G401.6 (cell line): ENCODE measurements around the gene SND1.
"Not testable (repeated sequence)": the region's sequence is repeated elsewhere in the genome, so short reads cannot be mapped to it uniquely, and the experiment has no call there.

Source experiments
- FAIRE-seq: peaks from 2 replicates; lab custom pipeline; 2012; peaks lifted over from hg19 to GRCh38; lab: Jason Lieb, UNC

The SND1 gene

DNA sequence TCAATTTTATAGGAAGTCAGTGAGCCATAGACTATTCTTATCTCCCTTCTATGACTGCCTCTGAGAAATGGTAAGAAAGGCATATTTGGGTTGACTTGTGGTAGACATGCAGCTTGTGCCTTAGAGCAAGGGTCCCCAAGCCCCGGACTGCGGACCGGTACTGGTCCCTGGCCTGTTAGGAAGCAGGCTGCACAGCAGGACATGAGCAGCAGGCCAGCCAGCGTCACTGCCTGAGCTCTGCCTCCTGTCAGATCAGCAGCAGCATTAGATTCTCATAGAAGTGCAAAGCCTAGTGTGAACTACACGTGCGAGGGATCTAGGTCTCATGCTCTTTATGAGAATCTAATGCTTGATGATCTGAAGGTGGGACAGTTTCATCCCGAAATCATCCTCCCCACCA is 180.6 kb downstream of the SND1 start:
- FAIRE-seq: no peak

DNA sequence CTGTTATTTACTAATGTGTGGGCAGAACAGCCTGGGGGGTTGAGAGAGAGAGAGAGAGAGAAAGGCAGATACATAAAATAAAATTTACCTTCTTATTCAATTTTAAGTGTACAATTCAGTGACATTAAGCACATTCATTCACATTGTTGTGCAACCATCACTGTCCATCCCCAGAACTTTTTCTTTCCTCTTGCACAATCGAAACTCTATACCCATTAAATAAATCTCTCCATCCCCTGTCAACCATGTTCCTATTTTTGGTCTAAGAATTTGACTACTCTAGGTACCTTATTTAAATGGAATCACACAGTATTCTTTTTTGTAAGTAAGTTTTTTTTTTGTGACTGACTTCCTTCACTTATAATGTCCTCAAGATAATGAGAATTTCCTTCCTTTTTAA is 181.6 kb downstream of the SND1 start:
- FAIRE-seq: no peak

- FAIRE-seq: no peak
Measured at GRCh38 chr7:127835679-127836078, 183.7 kb downstream of the SND1 start.

- FAIRE-seq: not testable (repeated sequence)
Measured at GRCh38 chr7:127837816-127838410, 185.9 kb downstream of the SND1 start.

DNA sequence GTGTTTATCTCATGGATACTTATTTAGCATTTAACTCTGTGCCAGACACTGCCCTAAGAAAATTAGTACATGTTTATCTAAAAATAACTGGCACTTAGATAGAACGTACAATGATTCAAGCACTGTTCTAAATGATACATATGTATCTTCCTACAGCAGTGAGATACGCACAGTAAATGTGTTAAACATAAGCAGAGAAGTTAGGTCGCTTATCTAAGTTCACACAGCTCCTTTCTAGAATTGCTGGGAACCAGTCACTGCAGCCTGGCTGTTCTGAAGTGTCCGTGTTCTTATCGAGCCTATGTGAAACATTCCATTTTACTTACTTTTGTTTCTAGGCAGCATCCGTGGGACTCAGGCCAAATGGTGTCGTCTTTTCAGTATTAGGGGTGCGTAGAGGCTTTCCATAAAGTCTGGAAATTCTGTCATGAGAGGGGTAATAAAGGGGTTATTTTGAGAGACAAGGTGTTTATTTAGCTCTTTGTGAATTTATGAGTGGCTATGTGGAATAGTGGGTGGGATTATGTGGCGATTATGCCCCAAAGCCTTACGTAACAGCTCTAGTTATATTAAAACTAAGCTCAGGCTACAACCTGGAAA is 186.9 kb downstream of the SND1 start:
- no peak for FAIRE-seq

- no peak for FAIRE-seq
Measured at GRCh38 chr7:127840226-127840951, 188.4 kb downstream of the SND1 start.

GRCh38 chr7:127844165-127844564 is 192.2 kb downstream of the SND1 start:
- no peak for FAIRE-seq

- no peak for FAIRE-seq
Measured at GRCh38 chr7:127844707-127845331, 192.8 kb downstream of the SND1 start.

GRCh38 chr7:127845522-127846214 is 193.7 kb downstream of the SND1 start:
- no peak for FAIRE-seq

DNA sequence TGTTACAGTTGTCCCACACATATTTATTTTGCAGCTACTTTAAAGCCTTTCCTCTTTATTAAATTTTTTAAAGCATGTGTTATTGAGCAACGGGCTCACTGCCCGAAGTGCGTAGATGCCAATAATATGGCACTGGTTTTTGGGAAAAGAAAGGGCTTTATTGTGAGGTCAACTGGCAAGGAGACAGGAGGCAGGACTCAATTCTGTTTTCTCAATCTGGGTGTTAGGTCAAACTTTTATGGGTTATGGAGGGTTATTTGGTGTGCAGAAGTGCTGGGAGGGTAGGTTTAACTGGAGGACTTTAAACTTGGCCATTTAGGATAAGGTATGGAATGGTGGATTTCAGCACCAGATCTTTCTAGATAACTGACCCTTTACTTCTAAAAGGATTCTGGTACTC is 195.6 kb downstream of the SND1 start:
- no peak for FAIRE-seq

GRCh38 chr7:127848241-127848640 is 196.2 kb downstream of the SND1 start:
- no peak for FAIRE-seq

DNA sequence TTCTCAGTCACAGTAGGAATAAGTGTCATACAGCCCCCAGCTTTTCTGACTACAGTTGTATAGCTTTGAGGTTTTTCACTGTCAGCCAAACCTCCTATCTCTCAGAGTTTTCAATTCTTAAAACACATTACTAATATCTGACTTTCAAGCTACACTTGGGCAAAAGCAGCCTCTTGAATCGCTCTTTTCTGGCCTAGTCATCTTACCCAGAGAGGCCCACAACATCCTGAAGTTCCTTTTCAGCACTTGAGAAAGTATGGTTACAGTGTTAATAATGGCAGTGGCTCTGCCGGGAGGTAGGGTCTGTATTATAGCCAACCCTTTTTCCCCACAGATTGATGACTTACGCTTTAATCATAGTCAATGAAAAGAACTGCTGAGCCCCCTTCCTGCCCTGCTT is 198.2 kb downstream of the SND1 start:
- no peak for FAIRE-seq

DNA sequence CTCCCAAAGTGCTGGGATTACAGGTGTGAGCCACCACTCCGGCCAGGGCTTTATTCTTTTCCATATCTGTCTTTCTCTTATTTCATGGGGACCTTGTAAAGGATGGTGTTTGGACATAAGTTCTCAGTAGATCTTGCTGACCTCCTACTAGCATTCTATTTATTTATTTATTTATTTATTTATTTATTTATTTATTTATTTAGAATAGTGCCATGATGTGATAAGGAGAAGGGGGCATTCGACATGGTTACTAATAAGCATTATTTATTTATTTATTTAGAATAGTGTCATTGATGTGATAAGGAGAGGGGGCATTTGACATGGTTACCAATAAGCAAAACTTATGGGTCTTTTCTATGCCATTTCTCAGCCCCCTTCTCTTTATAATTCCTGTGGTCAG is 202.4 kb downstream of the SND1 start:
- no peak for FAIRE-seq

DNA sequence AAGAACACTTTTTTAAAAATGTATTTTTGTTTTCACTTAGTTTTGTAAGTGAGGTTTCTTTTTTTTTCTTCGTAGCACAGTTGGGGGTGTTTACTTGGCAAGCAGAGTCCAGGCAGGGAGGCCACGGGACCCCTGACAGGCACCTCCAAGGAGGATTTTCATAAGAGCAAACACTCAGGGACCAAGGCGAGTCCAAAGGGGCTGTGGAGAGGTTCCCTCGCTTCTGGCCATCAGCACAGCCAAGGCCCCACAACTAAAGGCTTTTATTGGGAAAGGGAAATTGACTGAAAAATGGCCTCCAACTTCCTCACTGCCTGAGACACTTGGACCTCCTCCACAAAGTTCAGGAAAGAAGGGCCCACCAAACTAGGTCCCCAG is 205.5 kb downstream of the SND1 start:
- no peak for FAIRE-seq

- FAIRE-seq: no peak
Measured at GRCh38 chr7:127858091-127858914, 206.3 kb downstream of the SND1 start.

- no peak for FAIRE-seq
Measured at GRCh38 chr7:127858915-127859189, 206.9 kb downstream of the SND1 start.

DNA sequence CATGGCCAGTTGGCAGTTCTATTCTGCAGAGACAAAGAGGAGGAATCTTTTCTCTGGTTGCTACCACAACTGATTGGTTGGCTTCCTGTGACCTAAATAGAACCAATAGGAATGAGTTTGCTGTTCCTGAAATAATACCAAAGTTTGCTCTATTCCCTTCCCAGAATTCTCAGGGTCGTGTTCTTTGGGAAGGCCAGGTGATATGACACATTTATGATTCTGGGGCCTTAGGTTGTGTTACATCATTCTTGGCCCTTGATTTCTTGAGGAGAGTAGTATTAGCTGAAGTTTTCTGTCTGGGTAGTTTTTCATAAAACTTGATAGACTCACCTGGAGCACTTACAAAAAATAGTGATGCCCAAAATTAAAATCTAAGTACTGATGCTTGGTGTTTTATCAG is 207.3 kb downstream of the SND1 start:
- no peak for FAIRE-seq

- no peak for FAIRE-seq
Measured at GRCh38 chr7:127862525-127862924, 210.5 kb downstream of the SND1 start.

- no peak for FAIRE-seq
Measured at GRCh38 chr7:127863082-127863481, 211.1 kb downstream of the SND1 start.

- FAIRE-seq: no peak
Measured at GRCh38 chr7:127865466-127865865, 213.5 kb downstream of the SND1 start.

GRCh38 chr7:127870231-127870907 is 218.4 kb downstream of the SND1 start:
- no peak for FAIRE-seq

GRCh38 chr7:127871226-127871625 is 219.2 kb downstream of the SND1 start:
- no peak for FAIRE-seq
